HCEC 1CT (cell line): Measurements from ENCODE around the gene DLG2.

Experiments
- DNase-seq: peaks from one replicate; pipeline ENCODE4 v3.0.0-alpha.2; 2017

Gene DLG2

DNA sequence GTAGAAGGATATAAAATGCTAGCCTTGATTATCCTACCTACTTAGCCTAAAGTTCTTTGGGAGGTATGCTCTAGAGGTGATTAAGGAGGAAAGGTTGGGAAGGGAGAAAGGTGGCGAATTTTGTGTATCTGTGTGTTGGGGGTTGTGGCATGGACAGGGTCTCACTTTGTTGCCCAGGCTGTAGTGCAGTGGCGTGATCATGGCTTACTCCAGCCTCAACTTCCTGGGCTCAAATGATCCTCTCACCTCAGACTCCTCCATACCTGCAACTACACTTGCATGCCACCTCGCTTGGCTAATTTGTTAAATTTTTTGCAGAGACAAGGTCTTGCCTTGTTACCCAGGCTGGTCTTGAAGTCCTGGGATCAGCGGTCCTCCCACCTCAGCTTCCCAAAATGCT, 1094.8 kb downstream of the DLG2 start:
- no peak for DNase-seq

DNA sequence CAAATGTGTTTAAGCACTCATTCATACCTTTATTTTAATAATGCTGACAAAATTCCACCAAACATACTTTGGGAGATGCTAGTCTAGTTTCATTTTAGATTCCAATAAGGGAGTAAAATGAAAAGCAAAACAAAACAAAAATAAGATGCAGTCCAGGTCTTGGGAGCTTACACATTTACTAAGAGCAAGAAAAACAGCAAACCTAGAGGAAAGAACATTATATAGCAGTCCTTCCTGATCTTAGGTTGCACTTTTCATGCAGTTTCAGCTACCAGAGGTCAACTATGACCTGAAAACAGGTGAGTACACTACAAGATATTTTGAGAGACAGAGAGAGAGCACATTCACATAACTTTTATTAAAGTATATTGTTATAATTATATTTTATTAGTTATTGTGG, 1100.9 kb downstream of the DLG2 start:
- no peak for DNase-seq

DNA sequence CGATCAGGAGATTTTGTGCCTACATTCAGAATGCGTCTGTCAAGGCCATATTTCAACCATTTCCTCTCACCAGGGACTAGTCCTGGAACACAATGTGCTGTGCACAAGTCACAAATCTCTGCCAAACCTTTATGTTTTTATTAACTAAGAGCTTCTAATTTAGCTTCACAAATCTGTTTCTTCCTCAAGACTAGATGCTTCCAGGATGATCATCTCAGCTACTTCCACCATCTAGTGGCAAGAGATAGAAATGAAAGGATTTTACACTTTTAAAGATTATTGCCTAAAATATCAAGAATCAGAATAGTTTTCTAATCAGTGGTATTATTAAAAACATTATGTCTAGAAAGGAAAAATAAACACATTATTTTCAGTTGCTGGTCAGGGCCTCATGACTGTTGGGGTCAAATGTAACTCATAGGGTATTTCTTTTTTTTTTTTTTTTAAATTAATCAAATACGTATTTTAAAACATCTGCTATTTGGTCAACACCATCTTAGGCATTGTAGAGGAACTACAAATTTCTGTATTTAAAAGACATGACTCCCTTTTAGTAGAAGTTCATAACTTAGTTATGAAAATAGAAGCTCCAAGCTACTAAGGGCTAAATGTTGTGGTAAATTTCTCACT, 1102.6 kb downstream of the DLG2 start:
- no peak for DNase-seq

DNA sequence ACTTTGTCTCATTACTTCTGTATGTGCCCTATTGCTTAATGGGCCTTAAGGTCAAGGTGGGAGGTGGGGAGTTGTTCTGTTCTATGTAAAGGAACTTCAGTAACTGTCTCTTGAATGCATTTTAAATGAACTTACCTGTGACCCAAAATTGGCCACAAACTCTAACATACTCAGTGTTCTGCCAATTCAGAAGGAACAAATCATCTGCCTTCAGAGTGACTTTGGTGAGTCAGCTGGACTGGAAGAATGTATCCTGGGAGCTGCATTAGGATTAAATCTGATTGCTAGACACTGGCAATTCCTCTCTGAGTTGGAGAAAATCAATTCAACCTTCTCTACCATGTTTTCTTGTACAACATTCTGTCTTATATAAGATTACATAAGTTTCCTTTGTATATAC, 1104.8 kb downstream of the DLG2 start:
- DNase-seq, result no peak

DNA sequence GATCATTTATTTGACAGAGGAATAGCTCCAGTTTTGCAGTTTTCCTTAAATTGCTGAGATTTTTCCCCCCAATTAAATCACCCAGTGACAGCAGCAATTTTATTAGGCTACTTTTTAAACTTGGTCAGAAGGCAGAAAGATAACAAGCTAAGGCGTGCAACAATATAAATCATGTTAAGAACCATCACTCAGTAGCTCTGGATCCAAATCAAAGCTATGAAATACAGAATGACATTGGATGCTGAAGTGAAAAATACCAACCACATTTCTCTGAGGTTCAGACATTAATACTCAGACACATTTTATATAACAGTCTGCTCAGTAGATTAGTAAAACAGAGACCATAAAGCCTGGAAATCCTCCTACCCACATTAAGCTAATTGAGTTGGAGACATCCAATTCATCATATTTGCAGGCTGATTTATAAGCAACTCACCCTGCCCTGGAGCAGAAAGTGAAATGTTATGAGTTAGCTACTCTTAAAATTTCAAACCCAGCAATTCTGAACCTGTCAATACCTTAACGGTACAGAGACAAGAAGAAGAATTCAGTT, 1108.4 kb downstream of the DLG2 start:
- no peak for DNase-seq

DNA sequence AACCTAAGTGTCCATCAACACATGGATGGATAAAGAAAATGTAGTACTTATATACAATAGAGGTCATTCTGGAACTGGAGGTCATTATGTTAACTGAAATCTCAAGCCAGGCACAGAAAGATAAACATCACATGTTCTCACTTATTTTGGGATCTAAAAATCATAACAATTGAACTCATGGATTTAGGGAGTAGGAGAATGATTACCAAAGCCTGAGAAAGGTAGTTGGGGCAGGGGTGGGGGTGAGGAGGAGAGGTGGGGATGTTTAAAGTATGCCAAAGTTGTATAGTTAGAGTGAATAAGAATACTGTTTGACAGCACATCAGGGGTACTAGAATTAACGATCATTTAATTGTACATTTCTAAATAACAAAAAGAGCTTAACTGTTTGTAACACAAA, 1112.7 kb downstream of the DLG2 start:
- no peak for DNase-seq

DNA sequence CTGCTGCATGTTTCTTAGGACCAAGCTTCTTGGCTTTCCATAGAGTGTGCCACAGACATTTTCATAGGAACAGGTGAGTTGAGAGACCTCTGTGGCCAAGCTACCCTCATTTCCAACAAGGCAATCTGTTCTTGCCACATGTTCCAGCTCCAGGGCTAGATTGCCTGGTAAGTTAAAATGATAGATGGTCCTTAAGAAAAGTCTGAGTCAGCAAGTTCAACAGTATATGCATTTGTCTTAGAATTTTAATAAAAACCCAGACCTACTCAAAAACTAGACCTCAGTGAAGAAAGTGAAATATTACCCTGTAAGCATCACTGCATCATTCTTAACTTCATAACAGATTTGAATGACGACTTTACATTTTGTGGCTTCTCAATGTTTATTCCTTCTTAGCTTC, 1123.6 kb downstream of the DLG2 start:
- no peak for DNase-seq

DNA sequence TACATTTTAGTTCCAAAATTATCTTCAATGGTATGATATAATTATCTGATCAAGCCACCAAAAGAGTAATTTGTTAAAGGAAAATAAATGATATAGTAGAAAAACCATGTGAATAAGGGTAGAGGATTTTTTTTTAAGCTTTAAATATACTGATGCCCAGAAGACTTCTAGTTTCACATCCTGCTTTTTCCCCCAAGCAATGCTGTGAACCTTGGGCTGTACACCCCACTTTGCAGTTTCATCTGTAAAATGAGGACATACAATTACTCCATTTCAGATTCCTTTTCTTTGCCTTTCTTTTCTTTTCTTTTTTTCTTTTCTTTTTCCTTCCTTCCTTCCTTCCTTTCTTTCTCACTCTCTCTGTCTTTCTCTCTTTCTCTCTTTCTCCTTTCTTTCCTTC, 1125.4 kb downstream of the DLG2 start:
- no peak for DNase-seq

DNA sequence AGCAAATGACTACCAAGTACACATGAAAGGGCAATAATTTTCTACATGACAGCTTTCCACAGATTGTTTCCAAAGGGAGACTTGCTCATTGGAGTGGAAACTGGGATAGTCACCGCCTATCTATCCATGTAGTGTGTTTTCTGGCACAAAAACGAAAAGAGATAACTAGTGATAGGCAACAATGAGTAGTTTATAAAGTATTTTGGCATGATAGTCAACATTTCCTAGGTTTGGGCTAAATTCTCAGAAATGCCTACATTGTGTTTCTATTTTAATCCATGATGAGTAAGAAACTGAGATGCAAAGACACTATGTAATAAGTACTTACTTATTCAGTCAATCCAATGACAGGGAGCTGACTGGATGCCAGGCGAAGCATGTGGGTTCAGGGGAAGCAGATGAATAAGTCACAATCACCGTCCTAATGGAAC, 1129.1 kb downstream of the DLG2 start:
- DNase-seq, result no peak

DNA sequence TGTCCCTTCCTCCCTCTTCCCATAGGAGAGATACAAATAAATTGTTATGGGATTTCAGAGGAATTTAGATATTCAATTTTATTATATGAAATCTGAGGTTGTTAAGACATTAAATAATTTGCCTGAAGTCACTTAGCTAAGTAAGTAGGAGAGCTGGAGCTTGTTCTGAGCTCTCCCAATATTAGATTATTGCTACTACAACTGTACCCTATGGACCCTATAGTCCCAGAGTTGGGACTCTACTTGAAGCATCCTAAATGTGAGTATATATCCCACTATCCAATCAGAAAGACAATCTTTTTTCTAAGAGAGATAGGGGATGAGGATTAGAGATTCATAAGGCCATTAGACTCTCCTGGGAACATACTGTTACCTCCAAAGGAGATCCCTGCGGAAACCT, 1130.0 kb downstream of the DLG2 start:
- DNase-seq, result no peak

DNA sequence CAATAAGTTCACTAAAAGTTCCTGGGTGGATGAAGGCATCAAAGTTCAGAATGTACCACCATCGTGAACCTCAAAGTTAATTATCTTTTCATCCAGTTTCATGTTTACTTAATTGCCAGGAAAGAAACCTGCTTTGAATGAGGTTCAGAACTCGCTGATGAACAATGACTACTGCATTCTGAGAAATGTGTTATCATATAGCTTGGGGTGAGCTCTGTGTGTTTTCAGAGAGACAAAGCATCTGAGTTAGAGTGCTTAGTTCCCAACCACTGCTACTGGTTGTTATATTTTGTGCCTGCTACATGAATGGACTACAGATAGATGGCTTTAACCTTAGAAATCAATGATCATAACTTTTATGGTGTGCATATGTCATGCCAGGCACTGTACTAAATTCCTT, 1131.0 kb downstream of the DLG2 start:
- no peak for DNase-seq

DNA sequence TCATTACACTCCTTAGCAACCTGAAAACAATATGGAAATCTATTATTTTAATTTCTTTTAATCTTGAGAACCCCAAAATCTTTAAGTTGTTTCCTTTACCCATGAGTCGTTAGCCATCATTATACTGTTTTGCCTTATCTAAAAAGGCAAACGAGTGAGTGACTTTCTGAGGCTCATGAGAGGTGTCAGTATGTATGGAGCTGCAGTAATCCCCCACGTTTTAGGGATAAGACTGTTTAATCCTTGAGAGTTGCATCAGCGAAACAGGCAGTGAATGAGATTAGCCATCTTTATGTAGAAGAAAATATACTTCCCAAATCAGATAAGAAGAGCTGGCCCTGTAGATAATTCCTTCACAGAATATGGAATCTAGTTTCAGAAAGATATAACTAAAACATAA, 1147.0 kb downstream of the DLG2 start:
- no peak for DNase-seq

DNA sequence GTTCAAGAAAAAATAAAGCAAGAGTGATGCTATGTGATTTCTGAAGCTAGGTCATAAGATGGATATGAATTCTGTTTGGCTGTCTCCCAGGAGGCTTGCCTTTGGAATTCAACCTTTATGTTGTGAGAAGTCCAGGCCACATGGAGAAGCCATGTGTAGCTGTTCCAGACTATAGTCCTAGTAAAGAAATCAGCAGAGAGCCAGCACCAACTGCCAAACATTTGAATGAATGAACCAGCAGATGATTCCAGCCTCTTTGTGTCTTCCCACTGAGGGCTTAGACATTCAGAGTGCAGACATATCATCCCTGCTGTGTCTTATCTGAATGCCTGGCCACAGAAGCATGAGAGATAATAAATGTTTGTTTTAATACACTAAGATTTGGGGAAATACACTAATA, 1150.6 kb downstream of the DLG2 start:
- DNase-seq, result no peak

DNA sequence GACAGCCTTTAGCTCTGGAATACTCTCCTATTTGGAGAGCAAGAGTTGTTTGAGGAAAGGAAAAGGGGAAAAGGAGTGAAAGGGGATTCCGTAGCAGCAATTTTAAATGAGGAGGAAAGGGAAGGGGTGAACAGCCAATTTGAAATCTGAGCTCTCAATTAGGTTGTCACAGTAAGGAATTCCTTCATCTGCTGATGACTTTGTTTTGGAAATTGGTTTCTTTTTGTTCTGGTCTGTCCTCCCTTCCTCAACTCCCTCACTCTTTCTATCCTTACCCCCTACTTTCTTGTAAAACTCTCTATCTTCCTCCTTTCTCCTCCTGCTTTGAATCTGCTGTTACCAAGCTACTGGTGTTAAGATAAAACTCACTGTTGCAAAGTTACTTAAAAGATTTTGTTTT, 1155.6 kb downstream of the DLG2 start:
- no peak for DNase-seq

DNA sequence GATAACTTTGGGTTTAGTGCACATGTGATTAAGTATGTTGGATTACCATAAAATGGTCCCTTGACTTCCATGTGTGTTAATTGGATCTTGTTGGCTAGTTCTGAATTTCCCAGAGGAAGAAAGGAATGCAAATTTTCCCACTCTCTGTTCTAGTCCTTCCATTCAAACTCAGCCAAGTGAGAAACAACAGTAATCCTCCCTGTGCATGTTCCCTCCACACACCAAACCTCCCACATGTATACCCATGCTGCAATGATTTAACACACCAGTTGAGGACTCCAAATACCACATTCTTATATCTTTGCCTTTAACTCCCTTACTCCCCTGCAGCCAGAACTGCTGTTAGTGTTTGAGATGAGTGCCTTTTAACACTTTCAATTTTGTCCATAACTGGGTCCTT, 1158.9 kb downstream of the DLG2 start:
- DNase-seq, result no peak

DNA sequence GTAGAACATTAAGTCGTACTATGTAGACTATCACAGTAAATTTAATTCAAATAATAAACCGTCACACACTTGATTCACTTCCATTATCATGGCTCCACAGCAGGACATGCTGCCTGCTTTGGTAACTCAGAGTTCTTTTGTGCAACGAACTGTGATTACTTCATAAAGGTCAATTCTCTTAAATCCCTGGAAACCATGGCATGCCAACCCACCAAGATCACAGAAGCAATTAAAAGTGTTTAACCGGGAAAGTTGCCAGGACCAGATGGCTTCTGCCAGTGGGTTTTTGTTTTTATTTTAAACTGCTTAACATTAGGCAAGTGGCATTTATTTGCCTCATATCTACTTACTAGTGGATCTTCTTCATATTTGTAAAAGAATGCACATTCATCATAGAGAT, 1162.1 kb downstream of the DLG2 start:
- no peak for DNase-seq

DNA sequence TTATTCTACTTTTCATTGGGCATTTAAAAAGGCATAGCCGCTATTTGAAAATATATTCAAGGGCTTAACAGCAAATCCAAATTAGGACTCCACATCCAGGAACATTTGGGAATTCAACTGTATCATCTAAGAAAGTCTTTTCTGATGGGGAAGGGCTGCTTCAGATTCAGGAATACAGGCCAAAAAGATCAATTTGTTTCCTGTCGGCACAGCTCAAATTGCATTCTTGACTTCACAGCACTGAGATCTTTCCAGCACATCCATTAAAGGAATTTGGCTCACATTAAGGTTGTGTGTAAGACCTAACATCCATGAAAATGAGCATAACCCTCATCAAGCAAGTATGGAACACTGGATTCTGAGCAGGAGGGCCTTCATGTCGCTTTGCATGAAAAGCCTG, 1171.5 kb downstream of the DLG2 start:
- DNase-seq, result no peak

DNA sequence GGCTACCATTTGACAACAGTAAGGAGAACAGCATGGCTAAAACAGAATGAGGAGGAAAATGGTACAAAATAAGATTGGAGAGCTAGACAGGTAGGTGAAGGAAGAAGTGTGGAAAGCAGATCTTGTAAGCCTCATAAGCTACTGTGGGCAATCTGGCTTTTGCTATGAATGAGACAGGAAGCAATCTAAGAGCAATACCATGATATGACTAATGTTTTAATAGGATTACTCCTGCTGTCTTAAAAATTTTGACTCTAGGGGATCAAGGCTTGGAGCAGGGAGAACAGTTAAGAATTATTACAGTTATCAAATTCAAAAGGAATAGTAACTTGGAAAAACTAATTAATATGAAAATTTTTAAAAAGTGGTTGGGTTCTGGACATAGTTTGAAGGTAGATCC, 1174.9 kb downstream of the DLG2 start:
- DNase-seq, result no peak

DNA sequence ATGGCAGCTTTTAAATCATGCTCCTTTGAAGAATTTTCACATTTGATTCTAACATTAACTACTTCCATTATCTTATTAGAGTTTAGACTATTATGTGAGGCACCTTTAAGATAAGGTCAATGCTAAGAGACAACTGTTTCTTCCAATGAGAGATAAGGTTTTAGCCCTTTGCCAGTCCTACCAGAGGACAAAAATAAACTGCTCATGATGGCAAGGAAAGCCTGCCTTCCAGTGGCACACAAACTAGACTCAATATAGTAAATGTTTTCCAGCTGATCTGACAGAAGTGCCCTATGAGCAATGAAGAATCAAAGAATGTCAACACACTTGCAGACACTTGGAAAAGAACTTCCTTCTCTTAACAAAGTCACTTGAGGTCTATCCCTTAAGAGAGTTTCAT, 1188.6 kb downstream of the DLG2 start:
- DNase-seq, result no peak

DNA sequence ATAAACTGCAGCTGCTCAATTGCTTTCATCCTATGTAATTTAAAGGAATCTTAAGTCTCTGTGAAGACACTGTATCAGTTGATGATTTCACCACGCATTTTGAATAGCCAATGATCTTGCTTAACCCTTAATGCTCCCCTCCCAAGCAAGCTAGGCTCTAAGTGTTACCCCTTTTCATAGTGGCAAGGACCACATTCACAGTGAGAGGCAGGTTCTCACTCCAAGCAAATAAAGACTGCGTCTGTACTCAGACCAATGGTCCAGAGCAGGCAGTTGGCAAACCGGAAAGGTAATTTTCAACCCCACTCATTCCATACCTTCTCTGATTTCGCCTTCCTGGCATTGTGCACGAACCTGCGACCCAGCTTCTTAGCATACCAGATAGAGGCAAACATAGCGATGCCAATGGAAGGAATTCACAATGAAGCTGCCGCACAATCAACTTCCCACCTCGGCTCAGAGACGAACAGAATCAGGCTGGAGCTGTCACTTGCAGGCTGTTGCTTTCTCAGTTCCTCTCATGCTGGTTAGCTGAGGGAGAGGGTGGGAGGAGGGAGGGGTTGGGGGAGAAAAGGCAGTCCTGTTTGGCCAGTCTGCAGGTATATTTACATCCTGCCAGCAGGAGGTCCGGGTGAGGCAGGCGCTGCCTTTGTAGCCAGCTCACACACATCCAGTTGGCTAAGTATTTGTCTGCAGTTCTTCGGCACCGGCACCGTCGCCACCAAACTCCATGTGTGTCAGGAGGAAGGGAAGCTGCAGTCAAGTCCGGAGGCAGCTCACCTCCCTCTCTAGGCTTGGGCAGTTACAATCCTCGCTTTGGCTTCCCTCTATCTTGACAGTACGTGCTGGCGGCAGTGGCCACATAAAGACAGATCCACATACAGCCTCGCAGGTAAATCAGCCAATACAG, 1189.8 kb downstream of the DLG2 start:
- no peak for DNase-seq

DNA sequence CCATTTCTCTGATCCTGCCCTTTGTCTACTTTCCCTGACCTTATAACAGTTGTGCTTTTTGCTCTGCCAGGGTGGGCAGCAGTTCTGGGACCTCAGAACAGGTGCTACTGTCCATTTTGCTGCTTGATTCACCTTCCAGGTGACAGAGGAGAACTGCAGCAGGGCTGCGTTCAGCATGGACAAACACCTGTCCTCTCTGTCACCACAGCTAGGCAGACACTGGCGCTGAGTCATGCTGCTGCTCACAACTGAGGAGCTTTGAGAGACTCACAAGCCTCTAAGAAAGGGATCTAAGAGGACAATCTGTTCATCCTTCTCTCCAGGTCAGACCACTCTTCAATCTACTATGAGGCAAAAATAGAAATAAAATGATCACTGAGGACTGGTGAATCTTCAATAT, 1196.5 kb downstream of the DLG2 start:
- DNase-seq, result no peak

DNA sequence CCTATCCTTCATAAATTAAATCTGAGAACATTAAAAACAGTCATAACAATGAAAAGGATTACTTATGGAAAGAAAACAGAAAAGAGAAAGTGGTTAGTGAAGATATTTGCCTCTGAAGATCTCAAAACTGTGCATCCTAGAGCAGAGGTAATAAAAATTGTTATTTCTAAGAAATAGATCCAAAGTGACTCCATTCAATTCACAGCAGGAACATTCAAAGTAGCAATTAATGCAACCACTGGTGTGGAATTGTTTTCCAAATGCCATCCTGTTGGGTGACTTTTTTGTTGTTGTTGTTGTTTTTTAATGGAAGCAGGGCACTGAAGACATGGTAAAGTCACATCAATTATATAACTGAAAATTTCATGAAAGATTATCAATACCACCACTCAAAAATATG, 1201.5 kb downstream of the DLG2 start:
- no peak for DNase-seq

DNA sequence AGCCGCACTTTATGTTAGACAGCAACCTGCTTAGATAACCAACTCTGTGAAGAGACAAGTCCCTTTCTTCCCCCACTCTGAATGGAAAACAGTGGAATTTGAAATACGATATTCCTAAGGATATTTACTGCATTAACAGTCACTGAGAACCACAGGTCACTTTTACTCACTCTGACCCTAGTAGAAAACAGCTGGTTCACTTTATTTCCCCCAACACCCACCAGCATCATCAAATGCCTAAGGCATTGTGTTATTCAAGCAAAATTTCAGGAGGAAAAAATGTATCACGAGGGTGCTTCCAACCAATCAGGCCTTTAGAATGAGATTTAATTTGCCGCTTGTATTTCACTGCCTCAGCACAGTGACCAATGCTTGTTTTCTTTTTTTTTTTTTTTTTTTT, 1206.9 kb downstream of the DLG2 start:
- DNase-seq, result no peak

DNA sequence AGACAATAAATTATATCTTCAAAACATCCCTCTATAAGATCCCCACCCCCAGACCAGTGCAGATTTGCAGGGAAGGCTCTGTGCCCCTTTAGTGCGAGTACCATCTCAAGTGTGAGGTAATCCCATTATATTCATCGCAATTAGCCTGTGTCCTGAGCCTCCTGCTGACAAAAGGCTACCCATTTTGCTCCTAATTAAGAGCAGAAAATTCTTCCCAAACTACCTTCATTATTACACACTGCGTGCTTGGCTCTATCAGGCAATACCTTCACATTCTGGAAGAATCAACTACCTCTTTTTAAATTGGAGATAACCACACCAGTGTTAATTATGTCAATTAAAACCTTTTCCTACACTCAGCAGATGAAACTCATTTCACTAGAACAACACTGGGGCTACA, 1207.5 kb downstream of the DLG2 start:
- DNase-seq, result no peak
